Vagina (tissue), 2 donors: ENCODE results near the gene YPEL4.

Experiments
- CTCF ChIP-seq, 3 experiments: fragments of 450-650 bp in 2 of 3; fragments of 200-600 bp in 1 of 3; sonication (generic) in 1 of 3; IDR thresholded peaks; one replicate each; pipeline ENCODE4 v1.5.1; 2017 to 2019; ENCODE audit warnings: antibody characterized with exemption in 3 of 3, mild to moderate bottlenecking in 2 of 3, moderate library complexity in 2 of 3
- POLR2A ChIP-seq, 2 donors: fragments of 450-650 bp; IDR thresholded peaks; one replicate each; pipeline ENCODE4 v1.6.1; 2017; ENCODE audit warnings: antibody characterized with exemption in 2 of 2, mild to moderate bottlenecking in 2 of 2, moderate library complexity in 2 of 2

- TF ChIP-seq CTCF (IDR thresholded peaks at IDR 0.05), result no peak
- TF ChIP-seq POLR2A (IDR thresholded peaks at IDR 0.05), result no peak
Measured at GRCh38 chr11:57652662-57653061, 3.0 kb upstream of the YPEL4 start.
